ENCODE data around the gene EFHB. TPM values are rescaled to one million over a fixed set of nuclear protein-coding genes. Genes with fewer than 3 reads are reported as not detected.

EFHB gene
- total RNA-seq, 1 donor from 2014 or later, result 1.2 TPM

- H3K4me3 Mint-ChIP-seq (ENCODE audit: unreplicated experiment), result no peak overlapping the region
Measured at GRCh38 chr3:19898721-19899120, 35.3 kb downstream of the EFHB start.

GRCh38 chr3:19891740-19892139 is 42.3 kb downstream of the EFHB start:
- H3K27ac ChIP-seq (ENCODE audit: low read depth, low read length), result no peak overlapping the region

More at GRCh38 chr3:19898721-19899120, 35.3 kb downstream of the EFHB start:
- peak overlapping the region; percentile 14 for H3K9ac ChIP-seq (ENCODE audit: low read length)
- Mint-ChIP-seq H3K4me1 (ENCODE audit: low read depth, unreplicated experiment) (peaks cover 6% of the 10 kb centered on the region), H3K27me3 (ENCODE audit: low read depth, unreplicated experiment) (no peaks in the 10 kb centered on the region), H3K27ac (ENCODE audit: unreplicated experiment) (peak overlapping the region; percentile 65), H3K9me3 (ENCODE audit: unreplicated experiment) (no peaks in the 10 kb centered on the region), H3K36me3 (ENCODE audit: low read depth, unreplicated experiment) (no peaks in the 10 kb centered on the region)
- H3K79me2 ChIP-seq (ENCODE audit: insufficient read depth, low read length), result no peaks in the 10 kb centered on the region
- peaks cover 13% of the 10 kb centered on the region for H3K4me1 ChIP-seq (ENCODE audit: insufficient read depth, low read length)
- H3K4me3 ChIP-seq (ENCODE audit: insufficient read depth, low read depth, low read length), result no peak overlapping the region
- TF ChIP-seq CTCF (IDR thresholded peaks at IDR 0.05; ENCODE audit: insufficient read depth, low read depth, low read length), result no peak
- TF ChIP-seq EZH2 (IDR thresholded peaks at IDR 0.05; ENCODE audit: insufficient read depth, low read length), result no peak
- H3K27me3 ChIP-seq (ENCODE audit: insufficient read depth, low read length), result no peaks in the 10 kb centered on the region
- no peaks in the 10 kb centered on the region for H4K20me1 ChIP-seq (ENCODE audit: insufficient read depth, low read length)
- no peak overlapping the region for H3K27ac ChIP-seq (ENCODE audit: low read depth, low read length)
- FAIRE-seq, result peak; percentile 39
- DNase-seq (ENCODE audit: low read depth), result peak; percentile 23
- H2AFZ ChIP-seq (ENCODE audit: low read depth, low read length), result peak overlapping the region; percentile 52
- H3K4me2 ChIP-seq (ENCODE audit: low read length), result peak overlapping the region; percentile 62
- H3K36me3 ChIP-seq (ENCODE audit: insufficient read depth, low read length), result no peaks in the 10 kb centered on the region
- H3K9me3 ChIP-seq (ENCODE audit: insufficient read depth, low read depth, low read length), result no peaks in the 10 kb centered on the region

More at GRCh38 chr3:19891740-19892139, 42.3 kb downstream of the EFHB start:
- Mint-ChIP-seq H3K9me3 (ENCODE audit: unreplicated experiment) (peaks cover 3% of the 10 kb centered on the region), H3K27me3 (ENCODE audit: low read depth, unreplicated experiment) (no peaks in the 10 kb centered on the region), H3K4me1 (ENCODE audit: low read depth, unreplicated experiment) (peaks cover 15% of the 10 kb centered on the region), H3K27ac (ENCODE audit: unreplicated experiment) (no peak overlapping the region), H3K36me3 (ENCODE audit: low read depth, unreplicated experiment) (no peaks in the 10 kb centered on the region), H3K4me3 (ENCODE audit: unreplicated experiment) (no peak overlapping the region)
- Histone ChIP-seq H2AFZ (ENCODE audit: low read depth, low read length) (peak overlapping the region; percentile 3), H3K27me3 (ENCODE audit: insufficient read depth, low read length) (no peaks in the 10 kb centered on the region), H4K20me1 (ENCODE audit: insufficient read depth, low read length) (no peaks in the 10 kb centered on the region), H3K4me2 (ENCODE audit: low read length) (no peak overlapping the region), H3K9ac (ENCODE audit: low read length) (no peak overlapping the region), H3K9me3 (ENCODE audit: insufficient read depth, low read depth, low read length) (no peaks in the 10 kb centered on the region), H3K4me1 (ENCODE audit: insufficient read depth, low read length) (peaks cover 16% of the 10 kb centered on the region), H3K79me2 (ENCODE audit: insufficient read depth, low read length) (no peaks in the 10 kb centered on the region), H3K4me3 (ENCODE audit: insufficient read depth, low read depth, low read length) (no peak overlapping the region), H3K36me3 (ENCODE audit: insufficient read depth, low read length) (no peaks in the 10 kb centered on the region)
- DNase-seq (ENCODE audit: low read depth) (peak; percentile 15), FAIRE-seq (no peak)
- TF ChIP-seq EZH2 (IDR thresholded peaks at IDR 0.05; ENCODE audit: insufficient read depth, low read length), result no peak
- no peak for TF ChIP-seq CTCF (IDR thresholded peaks at IDR 0.05; ENCODE audit: insufficient read depth, low read depth, low read length)
